H1 (cell line): ENCODE data around the gene PID1. TPM values are rescaled to one million over a fixed set of nuclear protein-coding genes. Genes with fewer than 3 reads are reported as not detected.

Experiments used
- CTCF ChIA-PET: fragments of 300-600 bp; sonication (Branson Sonifier 250); formaldehyde crosslinking; loops from one replicate; lab custom pipeline; 2021; ENCODE audit not compliant: partially characterized antibody; lab: Charles Lee
- POLR2A ChIA-PET: fragments of 300-600 bp; sonication (Branson Sonifier 250); formaldehyde crosslinking; loops from one replicate; lab custom pipeline; 2021; ENCODE audit warnings: inconsistent platforms; ENCODE audit not compliant: partially characterized antibody; lab: Charles Lee
- DNase-seq, 2 experiments: peaks; one replicate each; pipeline versions ENCODE4 v3.0.0 to v3.0.0-alpha.2; 2010 to 2022; ENCODE audit warnings: low spot score in 2 of 2, low read depth in 1 of 2, mixed read lengths in 1 of 2
- FAIRE-seq: peaks from 2 replicates; lab custom pipeline; 2011; peaks lifted over from hg19 to GRCh38; lab: Jason Lieb, UNC
- H2AFZ ChIP-seq: 2 replicates; pipeline ENCODE4 v1.8.1; 2012; ENCODE audit warnings: low read length, inconsistent platforms
- H2AK5ac ChIP-seq: 2 replicates; pipeline ENCODE4 v1.6.1; 2013; ENCODE audit warnings: low read depth, low read length
- H2BK120ac ChIP-seq: replicated peaks from 2 replicates; pipeline ENCODE3; 2013; ENCODE audit warnings: low read depth, low read length, inconsistent platforms
- H2BK12ac ChIP-seq: 2 replicates; pipeline ENCODE4 v1.6.1; 2013; ENCODE audit warnings: low read depth, low read length
- H2BK15ac ChIP-seq: 2 replicates; pipeline ENCODE4 v1.6.1; 2013; ENCODE audit warnings: low read length
- H2BK20ac ChIP-seq: 2 replicates; pipeline ENCODE4 v1.6.1; 2013; ENCODE audit warnings: low read length
- H2BK5ac ChIP-seq: 2 replicates; pipeline ENCODE4 v1.6.1; 2013; ENCODE audit warnings: low read depth, low read length
- H3K14ac ChIP-seq: 2 replicates; pipeline ENCODE4 v1.6.1; 2013; ENCODE audit warnings: inconsistent platforms; ENCODE audit not compliant: insufficient read length
- H3K18ac ChIP-seq: 2 replicates; pipeline ENCODE4 v1.6.1; 2013; ENCODE audit warnings: low read length; ENCODE audit errors: extremely low read depth
- H3K23ac ChIP-seq: 2 replicates; pipeline ENCODE4 v1.6.1; 2013; ENCODE audit warnings: inconsistent platforms; ENCODE audit not compliant: insufficient read length
- H3K23me2 ChIP-seq: 2 replicates; pipeline ENCODE4 v1.6.1; 2013; ENCODE audit warnings: low read depth, low read length
- H3K27ac ChIP-seq: 2 replicates; pipeline ENCODE4 v1.6.1; 2011; ENCODE audit warnings: low read depth, low read length, inconsistent platforms
- H3K27me3 ChIP-seq, 4 experiments: replicated peaks in 1 of 4; 1 replicate in 1 of 4; 2 replicates in 3 of 4; pipeline versions ENCODE4 v1.6.1 to v1.8.1; 2011 to 2013; ENCODE audit warnings: low read length in 3 of 4, mild to moderate bottlenecking in 3 of 4, inconsistent platforms in 2 of 4, mixed read lengths in 2 of 4, moderate library complexity in 1 of 4; ENCODE audit not compliant: control insufficient read depth in 3 of 4, insufficient read depth in 3 of 4; ENCODE audit errors: extremely low read depth in 1 of 4
- H3K36me3 ChIP-seq, 4 experiments: 2 replicates each; pipeline versions ENCODE4 v1.6.1 to v1.8.1; 2011 to 2013; ENCODE audit warnings: mild to moderate bottlenecking in 4 of 4, low read length in 3 of 4, moderate library complexity in 2 of 4, control low read depth in 1 of 4, inconsistent platforms in 1 of 4; ENCODE audit not compliant: insufficient read depth in 4 of 4, control insufficient read depth in 2 of 4
- H3K4ac ChIP-seq: replicated peaks from 2 replicates; pipeline ENCODE3; 2013; ENCODE audit warnings: low read length, low read depth, mixed read lengths, inconsistent platforms; ENCODE audit not compliant: insufficient read length
- H3K4me1 ChIP-seq, 4 experiments: replicated peaks in 1 of 4; 1 replicate in 1 of 4; 2 replicates in 3 of 4; pipeline versions ENCODE4 v1.6.1 to v1.8.1; 2011 to 2013; ENCODE audit warnings: low read length in 3 of 4, inconsistent platforms in 2 of 4, mixed read lengths in 1 of 4; ENCODE audit not compliant: insufficient read depth in 4 of 4, control insufficient read depth in 3 of 4
- H3K4me2 ChIP-seq, 2 experiments: 2 replicates each; pipeline versions ENCODE4 v1.6.1 to v1.8.1; 2011 to 2013; ENCODE audit warnings: low read depth in 2 of 2, low read length in 2 of 2, control low read depth in 1 of 2, inconsistent platforms in 1 of 2, mild to moderate bottlenecking in 1 of 2; ENCODE audit not compliant: insufficient read depth in 1 of 2
- H3K4me3 ChIP-seq, 4 experiments: fragments of 200-600, 300-600 bp in 1 of 4; sonication (generic), shearing (Covaris generic), sonication (Bioruptor Twin) in 1 of 4; 2 replicates each; pipeline versions ENCODE4 v1.5.1 to v1.8.1; 2011 to 2016; ENCODE audit warnings: low read length in 4 of 4, low read depth in 3 of 4, control low read depth in 2 of 4, inconsistent platforms in 2 of 4, mild to moderate bottlenecking in 2 of 4, mixed read lengths in 1 of 4, moderate library complexity in 1 of 4; ENCODE audit not compliant: insufficient read depth in 2 of 4; ENCODE audit errors: extremely low read depth in 1 of 4
- H3K56ac ChIP-seq: replicated peaks from 2 replicates; pipeline ENCODE3; 2013; ENCODE audit warnings: low read depth, mild to moderate bottlenecking, mixed read lengths, low read length, inconsistent platforms; ENCODE audit not compliant: insufficient read length
- H3K79me1 ChIP-seq: 2 replicates; pipeline ENCODE4 v1.6.1; 2013; ENCODE audit warnings: low read depth, low read length, control low read depth
- H3K79me2 ChIP-seq, 2 experiments: 2 replicates each; pipeline versions ENCODE4 v1.6.1 to v1.8.1; 2012 to 2013; ENCODE audit warnings: low read length in 2 of 2, mild to moderate bottlenecking in 2 of 2, inconsistent platforms in 1 of 2; ENCODE audit not compliant: insufficient read depth in 2 of 2, control insufficient read depth in 1 of 2
- H3K9ac ChIP-seq, 4 experiments: replicated peaks in 1 of 4; 1 replicate in 1 of 4; 2 replicates in 3 of 4; pipeline versions ENCODE4 v1.6.1 to v1.8.1; 2011 to 2013; ENCODE audit warnings: low read depth in 3 of 4, low read length in 3 of 4, control low read depth in 2 of 4, mild to moderate bottlenecking in 2 of 4, moderate library complexity in 2 of 4, inconsistent platforms in 1 of 4; ENCODE audit errors: extremely low read depth in 1 of 4
- H3K9me3 ChIP-seq, 2 experiments: 2 replicates each; pipeline versions ENCODE4 v1.6.1 to v1.8.1; 2012 to 2013; ENCODE audit warnings: mild to moderate bottlenecking in 2 of 2, moderate library complexity in 2 of 2, control low read depth in 1 of 2, inconsistent platforms in 1 of 2, low read depth in 1 of 2, low read length in 1 of 2, mixed read lengths in 1 of 2; ENCODE audit not compliant: insufficient read depth in 2 of 2
- H4K20me1 ChIP-seq, 2 experiments: replicated peaks in 1 of 2; 2 replicates each; pipeline versions ENCODE3 to v1.8.1; 2011 to 2013; ENCODE audit warnings: inconsistent platforms in 2 of 2, low read length in 2 of 2, mild to moderate bottlenecking in 1 of 2; ENCODE audit not compliant: insufficient read depth in 2 of 2, control insufficient read depth in 1 of 2
- H4K5ac ChIP-seq: 2 replicates; pipeline ENCODE4 v1.6.1; 2013; ENCODE audit warnings: low read length, low read depth, mixed read lengths, inconsistent platforms; ENCODE audit not compliant: insufficient read length
- H4K8ac ChIP-seq: 2 replicates; pipeline ENCODE4 v1.8.0; 2013; ENCODE audit warnings: mild to moderate bottlenecking, moderate library complexity, low read length, inconsistent platforms; ENCODE audit not compliant: insufficient read depth; ENCODE audit errors: extremely low read depth
- H4K91ac ChIP-seq: replicated peaks from 2 replicates; pipeline ENCODE3; 2013; ENCODE audit warnings: low read length, mixed read lengths, inconsistent platforms; ENCODE audit not compliant: insufficient read length
- WGBS, 2 experiments: shearing (Covaris generic) in 1 of 2; methylation state at CpG; one replicate each; pipeline versions ENCODE4 v1.1.6 to v1.1.7; 2013 to 2015; ENCODE audit warnings: low lambda C conversion rate in 2 of 2, mixed read lengths in 2 of 2, inconsistent platforms in 1 of 2, low coverage in 1 of 2, missing lambda C conversion rate in 1 of 2; ENCODE audit not compliant: insufficient replicate concordance in 2 of 2, insufficient coverage in 1 of 2, insufficient read length in 1 of 2; ENCODE audit errors: extremely low coverage in 1 of 2, missing lambda C conversion rate in 1 of 2; 5-methylcytosine and 5-hydroxymethylcytosine counted together
- polyA plus RNA-seq, 7 experiments: library from polyadenylated mRNA; depleted of rRNA in 3 of 7; stranded (reverse) in 5 of 7; unstranded in 2 of 7; fragments of >200 nt in 5 of 7; fragments of 200-250 nt in 2 of 7; gene quantifications; 1 replicate in 5 of 7; 2 replicates in 1 of 7; 4 replicates in 1 of 7; pipeline versions ENCODE4 v1.2.1 to v1.2.3, GENCODE V29; 2011 to 2013; ENCODE audit warnings: missing spikeins in 2 of 7, mixed read lengths in 2 of 7
- total RNA-seq: library from RNA; stranded (reverse); fragmentation: NEBNext Ultra II Directional; extraction: Animal tissue kit (Norgen Biotek cat#: 25700); gene quantifications from 2 replicates; pipeline ENCODE4 v1.2.1, GENCODE V29; 2021

The PID1 gene
- total and polyA plus RNA-seq, 2 of the 8 experiments (the other 6 are each of a cell fraction or from before 2014, with no cell fraction given), result 1.5 to 3.3 TPM

DNA sequence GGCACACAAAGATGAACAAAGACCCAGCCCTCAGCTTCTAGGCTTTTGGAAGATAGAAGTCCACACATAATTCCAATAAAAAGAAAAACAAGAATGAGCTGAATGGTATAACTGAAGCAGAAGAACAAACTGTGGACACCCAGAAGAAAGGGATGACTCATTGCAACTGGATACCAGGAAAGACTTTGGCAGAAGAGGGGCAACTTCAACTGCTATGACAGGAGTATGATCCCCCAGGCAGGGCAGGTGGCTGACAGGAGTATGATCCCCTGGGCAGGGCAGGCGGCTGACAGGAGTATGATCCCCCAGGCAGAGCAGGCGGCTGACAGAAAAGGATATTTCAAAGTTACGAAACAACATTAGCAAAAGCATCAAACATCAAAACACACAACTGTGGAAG is 21.6 kb downstream of the PID1 start:
- FAIRE-seq (no peak), DNase-seq (no peak)
- Histone ChIP-seq H3K14ac (no peak overlapping the region), H4K20me1 (no peaks in the 10 kb centered on the region), H3K56ac (no peak overlapping the region), H3K4me1 (peaks cover 0 to 10% (median 1%) of the 10 kb centered on the region in 4 experiments; a peak in 4 of 7 replicates), H3K9me3 (no peaks in the 10 kb centered on the region), H3K79me2 (no peaks in the 10 kb centered on the region), H3K27me3 (no peaks in the 10 kb centered on the region), H3K79me1 (no peaks in the 10 kb centered on the region), H2BK120ac (no peak overlapping the region), H4K5ac (no peak overlapping the region), H3K9ac (no peak overlapping the region), H3K23me2 (no peaks in the 10 kb centered on the region), H3K4me3 (no peak overlapping the region), H2BK20ac (no peak overlapping the region), H3K27ac (no peak overlapping the region), H3K4me2 (no peak overlapping the region), H2BK12ac (no peak overlapping the region), H2BK15ac (no peak overlapping the region), H3K23ac (no peak overlapping the region), H2AK5ac (no peak overlapping the region), H2BK5ac (no peak overlapping the region), H3K36me3 (no peaks in the 10 kb centered on the region), H2AFZ (no peak overlapping the region), H4K8ac (no peak overlapping the region), H4K91ac (no peak overlapping the region), H3K18ac (no peak overlapping the region), H3K4ac (no peak overlapping the region)
- POLR2A ChIA-PET, result no interaction called here
- CTCF ChIA-PET, result interaction anchor here (0.9 to 1.1 kb wide), 2 partner anchors 15 to 19 kb away, joined by 3 to 4 read pairs; no protein-coding TSS in a partner anchor
- 91% methylated on average over 3 of the region's 3 CpGs; no CpG with 5 or more reads in 1 of the 2 experiments for WGBS, 2 experiments
